ENCODE data around the gene MYOC.

DNA sequence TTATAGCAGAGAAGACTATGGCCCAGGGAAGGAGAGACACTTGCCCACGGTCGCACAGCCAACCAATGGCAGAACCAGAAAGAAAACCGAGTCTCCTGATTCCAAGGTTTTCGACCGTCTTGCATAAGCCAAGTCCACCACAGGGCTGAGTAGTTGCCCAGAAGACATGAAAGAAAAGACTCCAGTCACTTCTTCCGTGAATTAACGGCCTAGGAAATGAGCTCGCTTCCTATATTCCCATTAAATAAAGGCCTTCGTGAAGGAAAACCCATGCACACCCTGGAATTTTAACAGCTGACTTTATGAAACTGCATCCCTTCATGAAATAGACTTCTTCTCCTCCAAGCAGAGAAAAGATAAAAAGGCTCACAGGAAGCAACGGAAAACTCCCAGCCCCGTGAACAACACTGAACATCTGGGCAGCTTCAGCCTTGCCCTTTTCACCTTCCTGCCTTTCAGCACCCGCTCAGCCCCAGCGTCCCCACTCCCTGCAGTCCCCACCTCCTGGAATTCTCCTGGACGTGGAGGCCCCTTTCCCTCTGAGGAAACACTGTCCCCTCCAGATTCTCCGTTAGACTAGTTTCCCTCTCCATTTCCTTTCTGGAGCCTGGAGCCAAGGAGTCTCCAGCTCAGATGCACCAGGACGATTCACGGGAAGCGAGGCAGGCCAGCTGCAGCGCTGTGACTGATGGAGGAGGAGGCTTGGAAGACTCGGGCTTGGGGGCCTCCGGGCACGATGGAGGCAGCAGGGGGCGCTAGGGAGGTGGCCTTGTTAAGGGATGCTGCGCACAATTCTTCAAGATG, 2.7 kb upstream of the MYOC start:
- TF ChIP-seq, protein P1, sequence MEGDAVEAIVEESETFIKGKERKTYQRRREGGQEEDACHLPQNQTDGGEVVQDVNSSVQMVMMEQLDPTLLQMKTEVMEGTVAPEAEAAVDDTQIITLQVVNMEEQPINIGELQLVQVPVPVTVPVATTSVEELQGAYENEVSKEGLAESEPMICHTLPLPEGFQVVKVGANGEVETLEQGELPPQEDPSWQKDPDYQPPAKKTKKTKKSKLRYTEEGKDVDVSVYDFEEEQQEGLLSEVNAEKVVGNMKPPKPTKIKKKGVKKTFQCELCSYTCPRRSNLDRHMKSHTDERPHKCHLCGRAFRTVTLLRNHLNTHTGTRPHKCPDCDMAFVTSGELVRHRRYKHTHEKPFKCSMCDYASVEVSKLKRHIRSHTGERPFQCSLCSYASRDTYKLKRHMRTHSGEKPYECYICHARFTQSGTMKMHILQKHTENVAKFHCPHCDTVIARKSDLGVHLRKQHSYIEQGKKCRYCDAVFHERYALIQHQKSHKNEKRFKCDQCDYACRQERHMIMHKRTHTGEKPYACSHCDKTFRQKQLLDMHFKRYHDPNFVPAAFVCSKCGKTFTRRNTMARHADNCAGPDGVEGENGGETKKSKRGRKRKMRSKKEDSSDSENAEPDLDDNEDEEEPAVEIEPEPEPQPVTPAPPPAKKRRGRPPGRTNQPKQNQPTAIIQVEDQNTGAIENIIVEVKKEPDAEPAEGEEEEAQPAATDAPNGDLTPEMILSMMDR (IDR thresholded peaks at IDR 0.05; ENCODE audit: low read length), result peak; percentile 93
- TF ChIP-seq EZH2 (IDR thresholded peaks at IDR 0.05; ENCODE audit: borderline replicate concordance, low read length), result no peak

All from OCI-LY1 (cell line).